ENCODE measurements around the gene FABP3. TPM values are rescaled to one million over a fixed set of nuclear protein-coding genes. Genes with fewer than 3 reads are reported as not detected.

Gene FABP3
- total and polyA plus RNA-seq, 2 of the 13 experiments (the other 11 are each of a cell fraction or from before 2014, with no cell fraction given) = 0.21 to 0.24 TPM

- TF ChIP-seq SNAPC4 (CRISPR knock-in tag; IDR thresholded peaks at IDR 0.05) (peak; percentile 20; the same call in 1 of the 2 replicates), ZSCAN20 (CRISPR knock-in tag; IDR thresholded peaks at IDR 0.05; ENCODE audit: borderline replicate concordance) (no peak), SAFB2 (CRISPR knock-in tag; IDR thresholded peaks at IDR 0.05; ENCODE audit: borderline replicate concordance, low read depth) (no peak), NR2F2 (IDR thresholded peaks at IDR 0.05; ENCODE audit: borderline replicate concordance, low read depth) (no peak), SALL1 (CRISPR knock-in tag; IDR thresholded peaks at IDR 0.05) (0 out of 2 replicates have a peak, but pooled peaks have one; percentile 14), ZBTB49 (CRISPR knock-in tag; IDR thresholded peaks at IDR 0.05; ENCODE audit: borderline replicate concordance) (no peak), GATAD1 (CRISPR knock-in tag; IDR thresholded peaks at IDR 0.05) (no peak), POLR2G (IDR thresholded peaks at IDR 0.05; ENCODE audit: low read depth, low read length) (no peak), ZHX2 (IDR thresholded peaks at IDR 0.05; ENCODE audit: low read depth) (no peak), ZHX2 (CRISPR knock-in tag; IDR thresholded peaks at IDR 0.05; ENCODE audit: borderline replicate concordance) (no peak), KMT2B (CRISPR knock-in tag; IDR thresholded peaks at IDR 0.05) (no peak), ZC3H13 (CRISPR knock-in tag; IDR thresholded peaks at IDR 0.05) (no peak), NR0B2 (CRISPR knock-in tag; IDR thresholded peaks at IDR 0.05) (no peak)
Measured at GRCh38 chr1:31421371-31422040, 48.6 kb upstream of the FABP3 start (continued).
